HFFc6 (cell line): ENCODE data around the gene RDH14. TPM values are rescaled to one million over a fixed set of nuclear protein-coding genes. Genes with fewer than 3 reads are reported as not detected.

Experiments used
- DNase-seq: peaks from one replicate; pipeline ENCODE4 v3.0.0-alpha.2; 2018
- H3K27ac Mint-ChIP-seq: 2 replicates; pipeline ENCODE4 v1.8.0; 2020; ENCODE audit warnings: mild to moderate bottlenecking, mixed read lengths
- H3K27me3 Mint-ChIP-seq: 2 replicates; pipeline ENCODE4 v1.8.0; 2021; ENCODE audit warnings: mild to moderate bottlenecking, moderate library complexity, mixed read lengths; ENCODE audit not compliant: insufficient read depth
- H3K36me3 Mint-ChIP-seq: 2 replicates; pipeline ENCODE4 v1.8.0; 2021; ENCODE audit warnings: low read depth, mixed read lengths
- H3K4me1 Mint-ChIP-seq: 2 replicates; pipeline ENCODE4 v1.8.0; 2020; ENCODE audit warnings: low read depth, mixed read lengths
- H3K4me3 Mint-ChIP-seq: 2 replicates; pipeline ENCODE4 v1.8.0; 2020; ENCODE audit warnings: mild to moderate bottlenecking, moderate library complexity, mixed read lengths
- H3K9me3 Mint-ChIP-seq: 2 replicates; pipeline ENCODE4 v1.8.0; 2020; ENCODE audit warnings: mild to moderate bottlenecking, mixed read lengths
- CTCF ChIP-seq: fragments of 200-600 bp; sonication (generic); IDR thresholded peaks from 2 replicates; pipeline ENCODE4 v1.5.0; 2021; ENCODE audit warnings: antibody characterized with exemption, mild to moderate bottlenecking
- total RNA-seq, 6 experiments: library from RNA; stranded (reverse); fragmentation: NEBNext Ultra II Directional; extraction: Animal tissue kit (Norgen Biotek cat#: 25700); gene quantifications; 2 replicates in 1 of 6; 3 replicates in 5 of 6; pipeline ENCODE4 v1.2.3, GENCODE V29; 2021

RDH14 gene
- total RNA-seq, 6 experiments from 2014 or later, result 15.0 to 21.6 (median 17.7) TPM

GRCh38 chr2:18506883-18507509 lies 53.5 kb downstream of the RDH14 start:
- H3K27me3 Mint-ChIP-seq, result peaks cover 7% of the 10 kb centered on the region
- no peak overlapping the region for H3K4me3 Mint-ChIP-seq
- no peak for DNase-seq
- H3K4me1 Mint-ChIP-seq, result peaks cover 6% of the 10 kb centered on the region
- no peaks in the 10 kb centered on the region for H3K36me3 Mint-ChIP-seq
- H3K9me3 Mint-ChIP-seq, result no peaks in the 10 kb centered on the region
- no peak for TF ChIP-seq CTCF
- H3K27ac Mint-ChIP-seq, result no peak overlapping the region

- Mint-ChIP-seq H3K4me3 (no peak overlapping the region), H3K27me3 (peaks cover 5% of the 10 kb centered on the region; the same call in 1 of the 2 replicates), H3K4me1 (peaks cover 6% of the 10 kb centered on the region), H3K27ac (no peak overlapping the region), H3K36me3 (no peaks in the 10 kb centered on the region), H3K9me3 (no peaks in the 10 kb centered on the region)
- no peak for TF ChIP-seq CTCF
- no peak for DNase-seq
These were observed 54.6 kb downstream of the RDH14 start for GRCh38 chr2:18505703-18506341.

Other genes with a start within 250 kb of the RDH14 start
- not detected for gene NT5C1B, start 28.9 kb upstream of the RDH14 start, total RNA-seq